ENCODE results near the gene GNB1L.

Gene GNB1L

GRCh38 chr22:19814428-19814827 lies 40.2 kb downstream of the GNB1L start:
- in situ Hi-C loops (cut with MboI; ENCODE audit: low sequenced_read_pairs), result loop anchor here (25.0 kb wide), 1 partner anchor 852 kb away; no protein-coding TSS in a partner anchor

- in situ Hi-C loops (cut with MboI; ENCODE audit: low sequenced_read_pairs), result loop anchor here (25.0 kb wide), 1 partner anchor 851 kb away; no protein-coding TSS in a partner anchor
Measured at GRCh38 chr22:19812910-19813309, 41.8 kb downstream of the GNB1L start.

GRCh38 chr22:19811811-19812771 lies 42.6 kb downstream of the GNB1L start:
- in situ Hi-C loops (cut with MboI; ENCODE audit: low sequenced_read_pairs), result loop anchor here (25.0 kb wide), 1 partner anchor 850 kb away; no protein-coding TSS in a partner anchor

GRCh38 chr22:19811211-19811621 lies 43.5 kb downstream of the GNB1L start:
- in situ Hi-C loops (cut with MboI; ENCODE audit: low sequenced_read_pairs), result loop anchor here (25.0 kb wide), 1 partner anchor 849 kb away; no protein-coding TSS in a partner anchor

GRCh38 chr22:19810381-19811201 lies 44.1 kb downstream of the GNB1L start:
- in situ Hi-C loops (cut with MboI; ENCODE audit: low sequenced_read_pairs), result loop anchor here (25.0 kb wide), 1 partner anchor 848 kb away; no protein-coding TSS in a partner anchor

- in situ Hi-C loops (cut with MboI; ENCODE audit: low sequenced_read_pairs), result loop anchor here (25.0 kb wide), 1 partner anchor 847 kb away; no protein-coding TSS in a partner anchor
Measured at GRCh38 chr22:19809741-19810140, 44.9 kb downstream of the GNB1L start.

GRCh38 chr22:19808873-19809478 lies 45.7 kb downstream of the GNB1L start:
- in situ Hi-C loops (cut with MboI; ENCODE audit: low sequenced_read_pairs), result loop anchor here (25.0 kb wide), 1 partner anchor 847 kb away; no protein-coding TSS in a partner anchor

- in situ Hi-C loops (cut with MboI; ENCODE audit: low sequenced_read_pairs), result loop anchor here (25.0 kb wide), 1 partner anchor 846 kb away; no protein-coding TSS in a partner anchor
Measured at GRCh38 chr22:19807914-19808872, 46.5 kb downstream of the GNB1L start.

- in situ Hi-C loops (cut with MboI; ENCODE audit: low sequenced_read_pairs), result loop anchor here (25.0 kb wide), 1 partner anchor 845 kb away; no protein-coding TSS in a partner anchor
Measured at GRCh38 chr22:19807161-19807913, 47.3 kb downstream of the GNB1L start.

- in situ Hi-C loops (cut with MboI; ENCODE audit: low sequenced_read_pairs), result loop anchor here (25.0 kb wide), 1 partner anchor 844 kb away; no protein-coding TSS in a partner anchor
Measured at GRCh38 chr22:19806213-19807160, 48.2 kb downstream of the GNB1L start.

GRCh38 chr22:19805821-19806212 lies 48.9 kb downstream of the GNB1L start:
- in situ Hi-C loops (cut with MboI; ENCODE audit: low sequenced_read_pairs), result loop anchor here (25.0 kb wide), 1 partner anchor 844 kb away; no protein-coding TSS in a partner anchor

- in situ Hi-C loops (cut with MboI; ENCODE audit: low sequenced_read_pairs), result loop anchor here (25.0 kb wide), 1 partner anchor 842 kb away; no protein-coding TSS in a partner anchor
Measured at GRCh38 chr22:19803736-19804267, 50.9 kb downstream of the GNB1L start.

- in situ Hi-C loops (cut with MboI; ENCODE audit: low sequenced_read_pairs), result loop anchor here (25.0 kb wide), 1 partner anchor 841 kb away; no protein-coding TSS in a partner anchor
Measured at GRCh38 chr22:19802894-19803735, 51.6 kb downstream of the GNB1L start.

GRCh38 chr22:19802001-19802893 lies 52.4 kb downstream of the GNB1L start:
- in situ Hi-C loops (cut with MboI; ENCODE audit: low sequenced_read_pairs), result loop anchor here (25.0 kb wide), 1 partner anchor 840 kb away; no protein-coding TSS in a partner anchor

Data from HL-60/S4 (cell line).